CD4-positive, alpha-beta T cell treated with Interleukin-17A for 4 hours (primary cell): ENCODE data around the gene RALGAPB.

ENCODE experiments used
- DNase-seq: peaks from one replicate; pipeline ENCODE4 v3.0.0-alpha.2; 2020; ENCODE audit warnings: mixed read lengths

The RALGAPB gene

DNA sequence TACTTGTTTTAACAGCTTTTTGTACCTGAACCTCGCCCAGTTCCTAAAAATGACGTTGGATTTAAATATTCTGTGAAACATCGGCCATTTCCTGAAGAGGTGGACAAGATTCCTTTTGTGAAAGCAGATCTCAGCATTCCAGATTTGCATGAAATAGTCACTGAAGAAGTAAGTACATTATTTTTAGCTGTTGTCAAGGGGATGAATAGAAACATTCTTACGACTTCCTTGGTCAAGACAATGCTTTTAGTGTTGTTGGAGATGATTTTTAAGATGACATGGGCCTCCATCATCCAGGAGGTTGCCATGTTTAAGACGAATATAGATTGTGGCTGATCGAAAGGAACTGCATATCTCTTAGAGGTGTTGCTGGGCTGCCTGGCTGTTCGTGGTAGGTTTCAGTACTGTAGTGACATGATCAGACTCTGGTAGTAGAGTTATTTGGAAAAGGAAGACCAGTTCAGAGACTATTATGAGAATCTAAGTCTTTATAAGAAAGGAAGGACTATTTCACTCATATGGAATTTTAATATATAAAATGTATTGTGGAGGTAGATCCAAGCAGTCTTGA lies 78.5 kb downstream of the RALGAPB start:
- DNase-seq = no peak

DNA sequence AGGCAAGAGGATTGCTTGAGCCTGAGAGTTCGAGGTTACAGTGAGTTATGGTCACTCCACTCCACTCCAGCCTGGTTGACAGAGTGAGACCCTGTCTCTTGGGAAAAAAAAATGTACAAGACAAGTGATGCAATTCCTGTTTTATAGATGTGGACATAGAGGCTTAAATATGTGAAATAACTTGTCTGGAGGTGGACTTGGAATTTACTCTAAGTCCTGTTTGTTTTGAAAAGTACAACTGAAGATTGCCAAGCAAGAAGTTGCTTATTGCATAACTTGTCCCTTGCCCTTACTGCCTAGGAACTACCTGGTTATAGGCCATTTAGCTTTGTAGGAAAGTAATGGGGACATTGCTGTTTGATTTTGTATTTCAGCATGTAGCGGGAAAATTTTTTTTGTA lies 82.3 kb downstream of the RALGAPB start:
- no peak for DNase-seq

DNA sequence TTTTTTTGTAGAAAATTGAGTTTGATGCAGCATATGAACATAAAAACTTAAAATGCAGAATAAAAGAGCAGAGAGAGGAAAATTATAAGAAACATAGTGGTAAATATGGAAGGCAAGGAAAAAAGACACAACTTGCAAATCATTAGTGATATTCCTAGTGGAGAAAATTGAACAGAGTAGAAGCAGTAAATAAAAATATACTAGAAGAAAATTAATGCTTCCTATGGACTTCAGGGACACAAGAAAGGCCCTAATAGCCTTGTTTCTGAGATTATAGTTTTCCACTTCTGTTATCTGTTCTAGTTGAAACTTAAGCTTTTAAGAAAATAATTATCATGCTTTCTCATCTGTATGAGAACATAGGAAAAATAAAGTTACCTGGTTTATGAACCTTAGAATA lies 82.8 kb downstream of the RALGAPB start:
- no peak for DNase-seq

DNA sequence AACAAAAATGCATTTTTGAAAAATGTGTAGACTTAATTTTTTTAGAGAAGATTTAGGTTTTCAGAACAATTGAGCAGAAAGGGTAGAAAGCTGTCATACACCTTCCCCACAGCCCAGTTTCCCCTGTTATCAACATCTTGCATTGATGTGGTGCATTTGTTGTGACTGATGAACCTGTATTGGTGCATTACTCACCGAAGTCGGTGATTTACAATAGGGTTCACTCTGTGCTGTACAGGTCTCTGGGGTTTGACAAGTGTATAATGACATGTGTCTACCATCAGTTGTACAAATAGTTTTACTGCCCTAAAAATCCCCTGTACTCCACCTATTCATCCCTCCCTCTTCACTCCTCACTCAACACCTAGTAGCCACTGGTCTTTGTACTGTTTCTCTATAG lies 84.5 kb downstream of the RALGAPB start:
- DNase-seq = no peak

DNA sequence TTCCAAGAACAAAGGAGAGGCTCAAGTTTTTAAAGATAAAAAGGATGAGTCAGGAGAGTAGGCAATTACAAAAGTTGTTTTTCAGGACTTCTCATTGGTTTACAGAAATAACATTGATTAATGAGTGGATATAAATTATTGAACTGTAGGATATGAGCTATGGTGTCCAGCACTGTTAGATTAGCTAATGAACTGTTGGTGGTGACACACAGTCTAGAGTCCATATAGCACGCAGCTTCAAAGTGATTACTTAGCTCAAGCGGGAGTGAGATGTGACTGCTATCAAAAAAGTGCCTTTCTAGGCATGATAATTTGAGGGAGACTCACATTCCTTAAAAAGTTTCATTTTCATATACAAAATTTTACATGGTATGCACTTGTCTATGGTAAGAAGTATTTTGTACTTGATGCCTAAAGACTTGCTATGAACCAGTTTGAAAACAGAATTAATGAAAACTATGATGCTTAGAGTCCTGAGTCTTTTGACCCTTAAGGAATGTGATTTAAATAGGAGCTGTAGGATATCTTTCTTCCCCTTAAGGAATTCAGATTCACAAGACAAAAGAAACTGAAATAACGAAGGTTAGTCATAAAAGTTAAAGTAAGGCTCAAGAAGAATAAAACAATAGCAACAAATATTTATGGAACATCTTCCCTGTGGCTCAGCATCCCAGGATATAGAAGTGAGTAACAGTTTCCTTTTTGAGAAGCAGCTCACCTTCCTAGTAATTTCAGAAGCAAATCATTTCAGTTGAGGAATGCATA lies 86.1 kb downstream of the RALGAPB start:
- DNase-seq = no peak

DNA sequence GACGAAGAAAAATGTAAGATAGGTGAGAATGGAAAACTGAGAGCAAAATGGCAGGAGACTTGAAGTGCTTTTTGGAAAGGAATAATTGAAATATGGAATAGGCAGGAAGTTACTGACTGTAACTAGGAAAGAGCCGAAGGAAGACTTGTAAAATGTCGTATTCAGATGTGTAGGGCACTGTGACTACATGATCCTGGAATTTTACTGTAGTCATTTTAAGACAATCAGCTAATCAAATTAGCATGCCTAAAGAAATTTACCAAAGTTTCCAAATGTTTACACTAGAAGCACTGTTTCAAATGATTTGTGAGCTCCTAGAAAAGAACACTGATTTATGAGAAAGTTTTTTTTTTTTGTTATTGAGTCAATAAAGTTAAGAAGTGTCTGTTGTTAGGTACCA lies 87.1 kb downstream of the RALGAPB start:
- DNase-seq = no peak

DNA sequence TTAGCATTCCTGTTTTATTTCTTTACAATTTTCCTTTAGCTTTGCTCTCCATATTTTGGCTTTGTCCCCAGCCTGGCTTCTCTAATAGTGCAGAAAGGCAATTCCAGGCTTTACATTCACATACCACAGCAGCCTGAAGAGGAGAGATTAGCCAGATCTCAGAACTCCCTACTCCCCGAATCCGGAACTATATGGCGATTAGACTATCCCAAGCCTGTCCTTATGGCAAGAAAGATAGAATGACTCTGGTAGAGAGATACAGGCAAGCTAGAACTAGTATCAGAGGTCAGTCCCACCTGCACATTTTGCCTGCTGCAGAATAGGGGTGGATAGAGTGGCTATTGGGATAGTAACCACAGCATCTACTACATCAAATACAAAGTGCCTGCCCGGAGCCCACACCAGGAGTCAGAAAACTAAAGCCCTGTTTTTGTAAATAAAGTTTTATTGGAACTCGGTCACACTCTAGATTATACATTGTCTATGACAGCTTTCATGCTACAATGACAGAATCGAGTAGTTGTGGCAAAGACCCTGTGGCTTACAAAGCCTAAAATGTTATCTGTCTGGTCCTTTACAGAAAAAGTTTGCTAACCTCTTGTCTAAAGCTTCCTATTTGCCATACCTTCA lies 91.3 kb downstream of the RALGAPB start:
- DNase-seq = no peak

DNA sequence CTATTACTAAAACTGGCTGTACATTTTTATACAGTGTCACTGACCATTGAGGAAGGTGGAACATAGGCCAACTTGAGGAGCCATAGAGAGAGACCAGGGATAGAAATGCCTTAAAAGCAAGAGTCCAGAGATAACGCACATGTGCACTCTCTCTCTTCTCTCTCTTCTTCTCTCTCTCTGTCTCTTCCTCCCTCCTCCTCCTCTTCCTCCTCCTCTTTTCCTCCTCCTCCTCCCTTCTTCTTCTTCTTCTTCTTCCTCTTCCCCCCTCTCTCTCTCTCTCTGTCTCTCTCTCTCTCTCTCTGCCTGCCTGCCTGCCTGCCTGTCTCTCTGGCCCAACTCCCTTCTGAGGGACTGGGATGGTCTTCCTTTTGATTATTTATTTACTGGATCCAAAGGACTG lies 92.0 kb downstream of the RALGAPB start:
- DNase-seq = no peak

DNA sequence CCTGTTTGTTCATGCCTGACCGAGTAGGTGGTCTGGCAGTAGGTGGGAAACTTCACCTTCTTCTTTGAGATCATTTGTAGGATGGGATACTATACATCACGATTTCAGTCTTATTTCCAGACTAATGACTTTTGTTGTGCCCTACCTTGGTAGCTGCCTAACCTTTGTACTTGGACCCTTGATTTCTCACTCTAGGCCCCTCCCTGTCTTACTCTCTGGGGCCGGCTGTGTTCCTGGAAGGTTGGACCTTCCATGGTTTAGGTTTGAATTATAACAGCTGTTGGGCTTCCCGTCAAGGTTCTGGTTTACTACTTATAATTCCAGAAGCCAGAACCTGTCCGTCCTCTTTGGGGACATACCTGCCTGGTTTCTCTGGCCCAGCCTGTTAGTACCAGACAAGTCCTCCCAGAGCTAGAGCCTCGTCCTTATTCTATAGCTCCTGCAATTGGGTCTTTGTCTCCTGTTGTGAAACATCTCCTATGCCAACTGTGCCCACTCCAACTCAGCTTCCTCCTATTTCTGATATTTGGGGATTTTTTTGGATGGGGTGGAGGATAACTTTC lies 93.5 kb downstream of the RALGAPB start:
- DNase-seq = no peak

DNA sequence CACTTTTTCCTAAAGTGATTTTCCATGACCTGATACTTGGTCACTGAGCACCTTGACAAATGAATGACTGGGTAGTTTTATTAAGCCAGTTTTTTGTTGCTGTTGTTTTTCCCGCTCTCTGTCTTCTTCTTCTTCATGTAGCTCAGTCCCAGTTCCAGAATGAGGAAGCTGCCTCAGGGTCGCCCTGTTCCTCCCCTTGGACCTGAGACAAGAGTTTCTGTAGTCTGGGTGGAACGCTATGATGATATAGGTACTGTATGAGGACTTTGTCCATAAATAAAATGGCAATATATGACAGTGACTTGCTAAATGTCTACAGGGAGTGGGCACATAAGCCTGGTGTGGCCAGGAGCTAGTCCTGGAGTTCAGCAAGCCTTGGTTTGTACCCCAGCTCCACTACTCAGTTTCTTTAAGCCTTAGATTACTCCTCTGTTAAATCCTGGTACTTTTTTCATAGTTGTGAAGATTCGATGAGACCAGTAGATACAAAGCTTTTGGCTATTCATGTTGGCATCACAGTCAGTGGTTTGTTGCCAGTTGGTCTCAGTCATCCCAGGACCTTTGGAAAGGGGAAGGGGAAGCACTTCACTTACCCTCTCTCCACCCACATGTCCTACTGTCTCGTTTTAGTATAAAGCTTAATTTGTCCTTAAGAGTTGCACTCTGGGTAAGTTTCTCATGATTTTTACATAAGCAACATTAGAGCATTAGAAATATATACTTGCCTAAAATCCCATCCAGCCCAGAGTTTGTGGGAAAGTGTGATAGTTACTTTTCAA lies 97.3 kb downstream of the RALGAPB start:
- DNase-seq = no peak

DNA sequence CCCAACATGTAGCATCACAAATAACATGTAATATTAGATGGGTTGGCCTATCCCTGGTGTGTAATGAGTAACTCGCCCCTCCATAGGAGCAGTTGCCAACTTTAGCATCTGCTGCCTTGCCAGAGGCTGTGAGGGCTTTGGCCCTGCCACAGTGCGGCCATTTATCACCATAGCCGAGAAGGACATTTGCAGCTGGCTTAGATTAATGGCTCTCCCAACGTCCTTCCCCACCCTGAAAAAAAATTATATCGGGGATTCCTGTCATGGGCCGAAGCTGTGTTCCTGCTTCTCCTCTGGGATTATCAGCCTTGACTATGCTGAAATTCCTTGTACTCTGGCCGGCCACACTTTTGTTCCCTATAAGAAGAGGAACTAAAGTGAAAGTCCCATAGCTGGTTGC lies 100.8 kb downstream of the RALGAPB start:
- no peak for DNase-seq

DNA sequence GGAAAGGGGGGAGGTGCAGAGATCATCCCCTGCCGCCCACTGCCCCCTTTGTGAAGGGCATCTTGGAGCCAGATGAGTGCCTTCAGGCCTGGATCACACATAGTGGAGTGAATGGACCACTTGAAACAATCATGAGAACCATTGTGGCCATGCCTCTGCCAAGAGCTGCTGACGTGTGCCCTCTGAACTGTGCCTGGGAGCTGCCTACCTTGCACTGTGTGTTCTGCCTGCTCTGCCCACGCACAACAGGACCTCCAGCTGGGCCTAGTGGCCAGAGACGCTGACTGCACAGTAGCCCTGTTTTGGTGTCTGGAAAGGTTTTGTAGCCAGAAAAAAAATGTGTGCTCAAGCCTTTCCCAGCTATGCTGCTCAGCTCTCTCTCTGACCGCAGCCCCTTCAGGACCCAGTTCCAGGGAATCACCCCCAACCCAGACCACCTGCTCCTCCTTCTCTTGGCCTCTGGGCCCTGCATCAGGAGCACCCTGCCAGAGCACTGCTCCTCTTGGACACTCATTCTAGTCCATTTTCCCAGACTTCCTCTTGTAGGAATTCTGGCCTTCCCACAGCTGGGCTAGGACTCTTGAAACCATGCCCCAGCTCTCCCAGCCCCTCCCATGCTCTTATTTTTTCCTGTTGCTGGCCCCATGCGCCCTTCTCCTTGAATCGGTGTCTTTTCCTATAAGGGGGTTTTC lies 106.7 kb downstream of the RALGAPB start:
- no peak for DNase-seq

DNA sequence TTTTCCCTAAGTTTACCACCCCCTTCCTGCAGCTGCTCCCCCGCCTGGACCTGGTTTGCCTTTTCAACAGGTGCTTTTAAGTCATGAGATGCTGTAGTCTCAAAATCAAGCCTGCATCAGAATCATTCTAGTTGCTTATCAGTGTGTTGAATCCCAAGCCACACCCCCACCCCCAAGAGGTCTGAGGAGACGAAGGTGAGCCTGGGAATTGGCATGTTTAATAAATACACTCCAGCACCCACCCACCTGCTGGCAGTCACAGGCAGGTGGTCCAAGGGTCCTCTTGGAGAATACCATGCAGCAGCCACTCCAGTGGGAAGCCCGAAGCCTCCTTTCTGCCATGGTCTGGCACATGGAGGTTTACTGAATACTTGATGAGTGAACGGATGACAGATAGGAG lies 107.3 kb downstream of the RALGAPB start:
- DNase-seq = no peak

DNA sequence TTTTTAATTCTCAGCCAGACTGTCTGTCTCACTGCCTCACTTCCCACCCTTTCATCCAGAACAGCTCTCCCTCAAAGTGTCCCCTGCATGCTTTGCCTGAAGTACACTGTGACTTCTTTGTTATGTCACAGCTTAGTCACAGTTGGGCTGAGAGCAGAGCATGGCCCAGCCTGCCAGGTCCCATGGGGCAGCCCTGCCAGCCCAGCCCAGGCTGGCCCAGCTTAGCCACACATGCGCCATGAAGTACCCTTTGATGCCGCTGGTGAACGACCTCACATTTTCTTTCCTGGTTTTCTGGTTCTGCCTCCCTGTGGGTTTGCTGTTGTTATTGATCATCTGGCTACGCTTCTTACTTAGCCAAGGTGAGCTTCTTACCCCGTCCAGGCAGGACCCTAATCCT lies 108.4 kb downstream of the RALGAPB start, which contains the start of gene ADIG:
TSS of gene ADIG (plus strand) at position 185 of the 400 bp plus-strand sequence. CDS start at position 239, 54 bp downstream.
- no peak for DNase-seq

DNA sequence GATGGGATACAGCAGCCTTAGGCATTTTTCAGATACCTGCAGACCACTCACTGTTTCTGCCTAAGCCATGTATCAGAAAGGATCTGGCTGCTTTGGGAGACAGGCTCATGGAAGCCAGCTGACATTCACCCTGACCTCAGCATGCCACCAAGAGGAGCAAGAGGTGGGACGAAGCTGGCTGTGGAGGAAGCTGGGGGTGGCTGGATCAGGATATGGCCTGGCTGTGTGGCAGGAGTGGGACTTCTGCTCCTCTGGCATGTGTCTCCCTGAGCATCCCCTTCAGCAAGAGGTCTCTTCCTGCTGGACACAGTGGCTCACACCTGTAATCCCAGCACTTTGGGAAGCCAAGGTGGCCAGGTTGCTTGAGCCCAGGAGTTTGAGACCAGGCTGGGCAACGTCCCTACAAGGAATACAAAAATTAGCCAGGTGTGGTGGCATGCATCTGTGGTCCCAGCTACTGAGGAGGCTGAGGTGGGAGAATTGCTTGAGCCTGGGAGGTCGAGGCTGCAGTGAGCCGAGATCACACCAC lies 109.3 kb downstream of the RALGAPB start:
- DNase-seq = no peak

DNA sequence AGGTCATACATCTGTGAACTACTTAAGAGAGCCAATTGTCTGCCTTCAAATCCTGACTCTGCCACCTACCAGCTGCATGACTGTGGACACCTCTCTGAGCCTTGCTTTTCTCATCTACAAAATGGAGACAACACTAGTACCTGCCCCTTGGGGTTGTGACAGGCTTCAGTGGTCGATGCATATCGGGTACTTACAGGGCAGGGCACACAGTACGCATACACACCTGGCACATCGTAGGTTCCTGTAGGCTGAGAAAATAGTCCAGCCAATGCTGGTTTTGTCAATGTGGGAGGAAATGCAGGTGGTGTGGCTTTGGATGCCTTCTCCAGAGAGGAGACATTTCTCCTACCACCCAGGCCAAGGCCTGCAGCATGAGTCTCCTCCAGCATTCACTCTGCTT lies 110.7 kb downstream of the RALGAPB start:
- DNase-seq = no peak

DNA sequence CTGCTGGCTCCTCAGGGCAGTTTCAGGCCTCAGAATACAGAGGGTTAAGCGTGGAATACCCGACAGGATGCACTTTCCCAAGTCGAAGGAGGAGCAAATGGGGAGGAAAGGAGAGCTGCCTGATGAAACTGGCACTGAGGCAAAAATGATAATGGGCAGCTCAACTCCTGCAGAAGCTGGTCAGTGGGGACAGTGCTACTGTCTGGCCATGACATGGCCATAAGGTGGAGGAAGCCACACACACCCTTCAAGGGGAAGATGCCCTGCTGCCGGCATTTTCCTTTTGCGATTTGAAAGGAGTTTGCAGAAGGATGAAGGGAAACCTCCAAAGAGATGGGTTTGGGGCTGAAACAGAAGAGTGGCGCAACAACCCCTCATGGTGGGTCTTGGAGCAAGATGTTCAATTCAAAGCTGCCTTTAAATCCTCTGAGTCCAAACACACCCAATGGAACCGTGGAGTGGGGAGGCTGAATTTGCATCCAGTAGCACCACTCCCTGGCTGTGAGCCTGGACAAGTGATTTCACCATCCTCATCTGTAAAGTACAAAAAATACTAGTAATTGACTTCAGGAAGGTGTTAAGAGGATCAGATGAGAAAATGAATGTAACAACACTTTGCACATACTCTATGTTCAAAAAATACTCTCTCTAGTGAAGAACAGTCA lies 111.6 kb downstream of the RALGAPB start:
- no peak for DNase-seq

DNA sequence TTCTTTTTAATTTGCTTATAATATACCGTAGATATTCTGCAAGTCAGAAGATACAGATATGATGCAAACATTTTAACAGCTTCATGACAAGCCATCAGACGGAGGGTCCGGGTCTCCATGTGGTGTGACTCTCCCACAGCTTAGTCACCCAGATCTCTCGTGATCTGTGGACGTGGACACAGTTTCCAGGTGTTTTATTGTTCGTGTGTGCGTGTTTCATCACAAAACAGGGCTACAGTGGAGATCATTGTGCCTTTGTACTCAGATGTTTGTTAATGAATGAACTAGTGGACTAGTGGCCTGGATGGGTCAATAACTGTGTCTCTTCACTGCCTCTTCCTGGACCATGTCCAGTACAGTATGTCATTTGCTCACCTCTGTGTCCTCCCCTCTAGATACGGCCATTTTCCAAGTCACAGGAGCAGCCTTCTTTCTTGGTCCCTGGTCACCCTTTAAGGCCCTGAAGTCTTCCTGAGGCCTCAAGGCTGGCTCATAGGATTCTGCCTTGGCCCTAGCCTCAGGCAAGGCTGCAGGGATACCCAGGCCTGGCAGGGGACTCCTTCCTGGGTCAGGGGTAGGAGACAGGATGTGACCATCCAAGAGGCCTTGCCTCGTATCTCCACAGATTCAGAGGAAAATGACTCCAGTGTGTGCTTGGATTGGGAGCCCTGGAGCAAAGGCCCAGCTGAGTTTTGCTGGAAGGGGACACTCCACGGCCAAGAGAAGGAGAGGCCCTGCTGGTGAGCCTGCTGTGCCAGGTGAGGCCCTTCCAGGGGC lies 112.9 kb downstream of the RALGAPB start:
- no peak for DNase-seq

DNA sequence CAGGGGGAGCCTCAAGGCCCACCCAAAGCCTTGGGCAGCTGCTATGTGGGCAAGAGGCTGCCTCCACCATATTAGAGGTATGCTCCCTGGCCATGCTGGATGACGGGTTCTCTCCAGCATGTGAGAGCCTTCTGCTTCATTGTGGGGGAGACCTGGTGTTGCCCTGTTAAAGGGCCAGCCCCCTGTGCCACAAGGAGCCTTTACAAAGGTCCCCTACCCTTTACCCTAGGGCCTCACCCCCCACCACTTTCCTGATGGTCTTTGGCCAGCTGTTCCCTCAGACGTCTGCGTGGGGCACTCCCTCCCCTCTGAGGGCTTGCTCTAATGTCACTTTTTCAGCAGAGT lies 113.5 kb downstream of the RALGAPB start:
- DNase-seq = no peak

DNA sequence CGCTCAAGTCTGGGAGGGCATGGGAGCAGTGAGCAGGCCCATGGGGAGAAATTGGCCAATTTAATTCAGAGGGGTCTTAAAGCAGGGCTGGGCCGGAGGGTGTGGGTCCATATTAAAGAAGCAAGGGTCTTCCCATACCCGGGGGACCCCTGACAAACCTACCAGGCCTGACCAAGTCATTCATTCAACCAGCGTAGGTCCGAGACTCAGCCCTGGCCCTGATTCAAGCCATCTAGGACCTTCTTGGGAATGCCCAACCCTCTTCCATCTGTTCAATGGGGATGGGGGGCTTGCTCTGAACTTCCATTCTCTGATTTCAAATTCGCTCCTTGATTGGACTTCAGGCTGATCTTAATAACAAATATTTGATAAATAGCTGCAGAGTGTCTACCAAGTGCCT lies 115.7 kb downstream of the RALGAPB start:
- no peak for DNase-seq

DNA sequence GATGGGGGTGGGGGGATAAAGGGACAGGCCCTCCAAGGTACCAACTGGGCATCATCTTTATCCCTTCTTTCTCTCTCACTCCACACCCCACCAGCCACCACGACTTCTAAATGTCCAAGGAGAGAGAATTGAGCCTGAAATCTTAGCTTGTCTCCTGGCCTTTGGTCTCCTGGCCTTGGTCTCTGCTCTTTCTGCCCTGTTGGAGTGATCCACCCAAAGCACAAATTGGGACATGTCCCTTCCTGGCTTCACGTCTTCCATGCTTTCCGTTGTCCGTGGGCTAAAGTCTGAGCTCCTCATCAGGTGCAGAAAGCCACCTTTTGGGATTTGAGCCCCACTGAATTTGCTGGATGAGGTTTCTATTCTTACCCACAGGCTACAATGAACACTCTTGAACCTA lies 116.7 kb downstream of the RALGAPB start:
- DNase-seq = no peak
